Motor neuron (in vitro differentiated cells): ENCODE measurements around the gene SMG7. TPM values are rescaled to one million over a fixed set of nuclear protein-coding genes. Genes with fewer than 3 reads are reported as not detected.

Experiments
- ATAC-seq, 8 experiments: fragments of 200-7000 bp; cut with Tn5 transposase; replicated peaks in 6 of 8; 2 replicates each; pipeline ENCODE4 v1.8.0; 2021; ENCODE audit warnings: mild to moderate bottlenecking in 8 of 8, moderate library complexity in 8 of 8
- H3K27ac ChIP-seq, 2 donors: fragments of 250-450 bp; sonication (Bioruptor Pico); 2 replicates each; pipeline ENCODE4 v1.9.0; 2021; ENCODE audit warnings: antibody characterized with exemption in 2 of 2, mild to moderate bottlenecking in 2 of 2, moderate library complexity in 1 of 2
- H3K4me1 ChIP-seq, 2 donors: fragments of 250-450 bp; sonication (Bioruptor Pico); replicated peaks in 1 of 2; 2 replicates each; pipeline ENCODE4 v1.6.1; 2021; ENCODE audit warnings: antibody characterized with exemption in 2 of 2, mild to moderate bottlenecking in 2 of 2, moderate library complexity in 1 of 2
- H3K4me3 ChIP-seq, 5 donors: fragments of 250-450 bp; sonication (Bioruptor Pico); 2 replicates each; pipeline ENCODE4 v1.9.0; 2021; ENCODE audit warnings: antibody characterized with exemption in 5 of 5, mild to moderate bottlenecking in 5 of 5, moderate library complexity in 4 of 5
- WGBS, 10 experiments: fragments of 450-650 bp; shearing (Covaris generic); methylation state at CpG; one replicate each; pipeline ENCODE4 v1.0.0; 2022; 5-methylcytosine and 5-hydroxymethylcytosine counted together
- in situ Hi-C, 9 experiments: fragments of 400-800 bp; cut with MboI; loops; one replicate each; pipeline ENCODE4 v1.15.0; 2021; ENCODE audit warnings: low sequenced_read_pairs in 9 of 9, low pct_unique_long_range_greater_than_20kb in 2 of 9; ENCODE audit not compliant: unreplicated experiment in 9 of 9
- total RNA-seq, 8 experiments: library from RNA; unstranded; fragments of 300-600 nt; gene quantifications; 2 replicates each; pipeline versions ENCODE4 v1.2.3 to v1.2.4, GENCODE V29; 2022

The SMG7 gene
- total RNA-seq, 8 experiments from 2014 or later: 12.0 to 51.6 (median 26.8) TPM

- in situ Hi-C loops: loop anchor here in 1 of 9 experiments (25.0 kb wide), 1 partner anchor 246 kb away; no protein-coding TSS in a partner anchor
- peak in 1 of 8 experiments; percentile 44 for ATAC-seq
- H3K4me1 ChIP-seq: no peaks in the 10 kb centered on the region
- 76 to 100% (median 97%) methylated on average over 3 of the region's 3 CpGs; no CpG with 5 or more reads in 1 of the 10 experiments for WGBS, 10 experiments
- H3K4me3 ChIP-seq: no peak overlapping the region
- no peak overlapping the region for H3K27ac ChIP-seq
Measured at GRCh38 chr1:183533617-183534174, 61.4 kb downstream of the SMG7 start.

- in situ Hi-C loops: loop anchor here in 1 of 9 experiments (25.0 kb wide), 1 partner anchor 250 kb away; no protein-coding TSS in a partner anchor
Measured at GRCh38 chr1:183537405-183537804, 65.1 kb downstream of the SMG7 start.

DNA sequence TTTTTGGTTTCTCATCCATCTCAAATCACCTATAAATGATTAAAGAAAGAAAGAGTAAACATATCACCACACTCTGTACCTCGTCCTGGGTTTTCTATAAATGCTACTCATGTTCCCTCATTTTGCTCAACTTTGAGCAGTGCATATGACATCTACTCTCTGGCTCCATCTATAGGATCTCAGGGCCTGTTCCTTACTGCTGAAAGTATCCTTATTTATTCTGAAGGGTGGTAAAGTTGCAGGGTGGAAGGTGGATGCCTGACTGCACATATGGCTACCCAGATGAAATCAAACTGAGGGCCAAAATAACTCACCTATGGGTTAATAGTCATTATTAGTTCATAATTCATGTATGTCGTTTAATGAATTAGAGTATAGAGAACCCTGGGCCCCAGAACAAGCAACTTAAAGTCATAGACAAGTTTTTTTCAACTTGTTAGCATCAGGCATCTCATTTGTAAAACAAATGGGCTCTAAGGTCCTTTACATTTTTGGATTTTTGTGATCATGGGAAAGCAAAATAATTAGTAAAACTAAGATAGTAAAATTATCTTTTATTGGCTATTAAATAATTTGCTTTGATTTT, 71.4 kb downstream of the SMG7 start:
- no peak overlapping the region for H3K4me3 ChIP-seq

More at GRCh38 chr1:183537405-183537804, 65.1 kb downstream of the SMG7 start:
- no peak overlapping the region for H3K27ac ChIP-seq
- no peaks in the 10 kb centered on the region for H3K4me1 ChIP-seq
- no peak overlapping the region for H3K4me3 ChIP-seq
- no peak for ATAC-seq
- 91 to 100% (median 98%) methylated on average over 1 to 4 of the region's 4 CpGs; no CpG with 5 or more reads in 1 of the 10 experiments for WGBS, 10 experiments

DNA sequence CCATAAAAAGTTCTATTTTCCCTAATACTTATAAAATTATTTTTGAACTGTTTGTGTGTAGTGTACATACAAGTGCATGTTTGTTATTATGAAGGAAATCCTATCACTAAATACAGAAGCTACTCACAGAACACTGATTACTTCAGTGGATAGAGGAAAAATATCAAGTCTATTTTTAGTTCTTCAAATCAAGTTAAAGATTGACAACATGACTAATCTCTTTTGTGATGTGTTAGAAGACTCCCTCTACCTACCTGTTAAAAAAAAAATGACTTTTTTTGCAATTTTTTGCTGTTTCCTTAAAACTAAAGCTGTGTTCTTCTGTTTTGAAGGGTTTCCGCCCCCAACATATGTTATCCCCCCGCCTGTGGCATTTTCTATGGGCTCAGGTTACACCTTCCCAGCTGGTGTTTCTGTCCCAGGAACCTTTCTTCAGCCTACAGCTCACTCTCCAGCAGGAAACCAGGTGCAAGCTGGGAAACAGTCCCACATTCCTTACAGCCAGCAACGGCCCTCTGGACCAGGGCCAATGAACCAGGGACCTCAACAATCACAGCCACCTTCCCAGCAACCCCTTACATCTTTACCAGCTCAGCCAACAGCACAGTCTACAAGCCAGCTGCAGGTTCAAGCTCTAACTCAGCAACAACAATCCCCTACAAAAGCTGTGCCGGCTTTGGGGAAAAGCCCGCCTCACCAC, 72.4 kb downstream of the SMG7 start:
- ATAC-seq: peak in 3 of 8 experiments; percentile 13 to 92 (median 35)
- Histone ChIP-seq H3K4me3 (no peak overlapping the region), H3K4me1 (peaks cover 0 to 4% of the 10 kb centered on the region in 2 donors), H3K27ac (no peak overlapping the region)
- in situ Hi-C loops: loop anchor here in 2 of 9 experiments (10.0 to 25.0 kb wide), 2 partner anchors 257 to 260 kb away; no protein-coding TSS in a partner anchor
- WGBS, 10 experiments: 82 to 100% (median 88%) methylated on average over 1 to 5 of the region's 5 CpGs; no CpG with 5 or more reads in 1 of the 10 experiments

More for the DNA sequence above, 71.4 kb downstream of the SMG7 start:
- 0 to 100% (median 68%) methylated on average over 1 to 2 of the region's 2 CpGs; no CpG with 5 or more reads in 1 of the 10 experiments for WGBS, 10 experiments
- H3K27ac ChIP-seq: no peak overlapping the region
- peak; percentile 70 to 99 (median 79) for ATAC-seq
- H3K4me1 ChIP-seq: peaks cover 0 to 4% of the 10 kb centered on the region in 2 donors
- in situ Hi-C loops: loop anchor here in 2 of 9 experiments (10.0 to 25.0 kb wide), 2 partner anchors 256 to 259 kb away; no protein-coding TSS in a partner anchor

- no peak for ATAC-seq
- H3K27ac ChIP-seq: no peak overlapping the region
- H3K4me1 ChIP-seq: peaks cover 0 to 4% of the 10 kb centered on the region in 2 donors
- WGBS, 10 experiments: 80 to 100% (median 98%) methylated on average over 1 to 2 of the region's 2 CpGs; no CpG with 5 or more reads in 2 of the 10 experiments
- H3K4me3 ChIP-seq: no peak overlapping the region
- in situ Hi-C loops: loop anchor here in 2 of 9 experiments (10.0 to 25.0 kb wide), 2 partner anchors 259 to 262 kb away; no protein-coding TSS in a partner anchor
Measured at GRCh38 chr1:183546427-183546826, 74.1 kb downstream of the SMG7 start.

GRCh38 chr1:183548116-183548515, 75.8 kb downstream of the SMG7 start:
- in situ Hi-C loops: loop anchor here in 2 of 9 experiments (10.0 to 25.0 kb wide), 2 partner anchors 261 to 263 kb away; no protein-coding TSS in a partner anchor
- WGBS, 10 experiments: 100% methylated on average over 1 of the region's 1 CpG; no CpG with 5 or more reads in 4 of the 10 experiments
- peaks cover 0 to 4% of the 10 kb centered on the region in 2 donors for H3K4me1 ChIP-seq
- H3K27ac ChIP-seq: no peak overlapping the region
- no peak overlapping the region for H3K4me3 ChIP-seq
- ATAC-seq: no peak

GRCh38 chr1:183550915-183551314, 78.6 kb downstream of the SMG7 start:
- Histone ChIP-seq H3K4me1 (peaks cover 0 to 4% of the 10 kb centered on the region in 2 donors), H3K4me3 (no peak overlapping the region), H3K27ac (no peak overlapping the region)
- WGBS, 10 experiments: 33 to 100% (median 75%) methylated on average over 1 to 3 of the region's 3 CpGs; no CpG with 5 or more reads in 3 of the 10 experiments
- no peak for ATAC-seq
- in situ Hi-C loops: no loop called here

GRCh38 chr1:183551924-183552323, 79.6 kb downstream of the SMG7 start:
- in situ Hi-C loops: no loop called here
- ATAC-seq: no peak

GRCh38 chr1:183552441-183552840, 80.1 kb downstream of the SMG7 start:
- no peaks in the 10 kb centered on the region for H3K4me1 ChIP-seq
- in situ Hi-C loops: no loop called here
- ATAC-seq: no peak
- no peak overlapping the region for H3K4me3 ChIP-seq
- 69 to 100% (median 94%) methylated on average over 1 to 7 of the region's 7 CpGs; no CpG with 5 or more reads in 4 of the 10 experiments for WGBS, 10 experiments
- H3K27ac ChIP-seq: no peak overlapping the region

More at GRCh38 chr1:183551924-183552323, 79.6 kb downstream of the SMG7 start:
- Histone ChIP-seq H3K27ac (no peak overlapping the region), H3K4me1 (no peaks in the 10 kb centered on the region), H3K4me3 (no peak overlapping the region)
- WGBS, 10 experiments: 80 to 100% (median 93%) methylated on average over 2 to 9 of the region's 9 CpGs; no CpG with 5 or more reads in 3 of the 10 experiments

GRCh38 chr1:183552891-183553290, 80.6 kb downstream of the SMG7 start:
- H3K4me1 ChIP-seq: no peaks in the 10 kb centered on the region
- 65 to 98% (median 91%) methylated on average over 4 to 6 of the region's 6 CpGs; no CpG with 5 or more reads in 2 of the 10 experiments for WGBS, 10 experiments
- H3K27ac ChIP-seq: no peak overlapping the region
- ATAC-seq: no peak
- no peak overlapping the region for H3K4me3 ChIP-seq
- in situ Hi-C loops: no loop called here

DNA sequence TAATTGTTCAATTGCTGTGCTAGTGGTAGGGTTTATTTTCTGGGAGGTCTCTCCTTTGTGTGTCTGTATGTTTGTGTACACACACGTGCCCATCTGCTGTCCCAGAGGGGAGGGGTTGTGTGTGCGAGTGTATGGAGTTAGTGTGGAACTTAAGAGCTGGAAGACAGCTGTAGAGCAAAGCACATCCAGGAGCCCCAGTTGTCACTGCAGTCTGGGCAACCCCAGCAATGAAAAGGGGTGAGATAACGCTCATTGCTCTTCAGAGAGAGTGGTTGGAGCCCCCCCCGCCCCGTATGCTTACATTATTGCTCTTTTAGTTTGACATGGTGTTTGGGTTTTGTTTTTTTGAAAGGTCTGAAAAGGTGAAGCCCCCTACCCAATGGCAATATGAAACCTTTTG, 81.0 kb downstream of the SMG7 start:
- Histone ChIP-seq H3K4me3 (no peak overlapping the region), H3K4me1 (no peaks in the 10 kb centered on the region), H3K27ac (no peak overlapping the region)
- ATAC-seq: no peak
- WGBS, 10 experiments: 83 to 98% (median 90%) methylated on average over 2 to 5 of the region's 5 CpGs; no CpG with 5 or more reads in 6 of the 10 experiments
- in situ Hi-C loops: no loop called here

- in situ Hi-C loops: no loop called here
- 82 to 100% (median 93%) methylated on average over 2 to 3 of the region's 3 CpGs; no CpG with 5 or more reads in 2 of the 10 experiments for WGBS, 10 experiments
- no peak overlapping the region for H3K4me3 ChIP-seq
- no peaks in the 10 kb centered on the region for H3K4me1 ChIP-seq
- H3K27ac ChIP-seq: no peak overlapping the region
- ATAC-seq: no peak
Measured at GRCh38 chr1:183553764-183554163, 81.5 kb downstream of the SMG7 start.
